H9 (cell line): ENCODE measurements around the gene C19orf85. TPM values are rescaled to one million over a fixed set of nuclear protein-coding genes. Genes with fewer than 3 reads are reported as not detected.

Experiments
- DNase-seq: peaks from one replicate; pipeline ENCODE4 v3.0.0-alpha.2; 2017
- H2AFZ ChIP-seq: one replicate; pipeline ENCODE4 v1.6.1; 2013; ENCODE audit warnings: mild to moderate bottlenecking, low read length, control low read depth, moderate library complexity
- H2AK5ac ChIP-seq: 2 replicates; pipeline ENCODE4 v1.6.1; 2013; ENCODE audit warnings: low read length, control low read depth, mixed read lengths; ENCODE audit not compliant: insufficient read length
- H2BK120ac ChIP-seq: one replicate; pipeline ENCODE4 v1.6.1; 2013; ENCODE audit warnings: low read depth, mild to moderate bottlenecking, low read length, control low read depth, inconsistent platforms; ENCODE audit not compliant: poor library complexity, severe bottlenecking
- H2BK12ac ChIP-seq: 2 replicates; pipeline ENCODE4 v1.6.1; 2013; ENCODE audit warnings: low read length, control low read depth, mixed read lengths, low read depth; ENCODE audit not compliant: insufficient read length
- H2BK15ac ChIP-seq: 2 replicates; pipeline ENCODE4 v1.6.1; 2013; ENCODE audit warnings: low read depth, low read length, control low read depth
- H2BK20ac ChIP-seq: one replicate; pipeline ENCODE4 v1.6.1; 2013; ENCODE audit warnings: low read depth, mild to moderate bottlenecking, low read length, control low read depth, inconsistent platforms; ENCODE audit not compliant: poor library complexity, severe bottlenecking
- H2BK5ac ChIP-seq: 2 replicates; pipeline ENCODE4 v1.6.1; 2013; ENCODE audit warnings: low read length, control low read depth, mixed read lengths; ENCODE audit not compliant: insufficient read length
- H3K14ac ChIP-seq: 2 replicates; pipeline ENCODE4 v1.6.1; 2013; ENCODE audit warnings: low read length, control low read depth; ENCODE audit not compliant: insufficient read depth
- H3K18ac ChIP-seq: 2 replicates; pipeline ENCODE4 v1.6.1; 2013; ENCODE audit warnings: low read depth, mild to moderate bottlenecking, mixed read lengths, low read length, control low read depth; ENCODE audit not compliant: insufficient read length
- H3K23ac ChIP-seq: 2 replicates; pipeline ENCODE4 v1.6.1; 2013; ENCODE audit warnings: low read length, control low read depth, mixed read lengths, low read depth; ENCODE audit not compliant: insufficient read length
- H3K23me2 ChIP-seq: 2 replicates; pipeline ENCODE4 v1.6.1; 2013; ENCODE audit warnings: low read depth, mild to moderate bottlenecking, mixed read lengths, low read length, control low read depth; ENCODE audit not compliant: insufficient read length, poor library complexity, severe bottlenecking
- H3K27ac ChIP-seq: 2 replicates; pipeline ENCODE4 v1.5.1; 2013; ENCODE audit warnings: low read length, control low read depth, mixed read lengths, low read depth; ENCODE audit not compliant: insufficient read length
- H3K27me3 ChIP-seq: 2 replicates; pipeline ENCODE4 v1.6.1; 2013; ENCODE audit warnings: low read length, control low read depth, inconsistent platforms; ENCODE audit not compliant: insufficient read depth
- H3K4ac ChIP-seq: 2 replicates; pipeline ENCODE4 v1.6.1; 2013; ENCODE audit warnings: low read depth, mild to moderate bottlenecking, control low read depth, inconsistent platforms, low read length, moderate library complexity
- H3K4me1 ChIP-seq: 2 replicates; pipeline ENCODE4 v1.6.1; 2013; ENCODE audit warnings: low read length, control low read depth, inconsistent platforms; ENCODE audit not compliant: insufficient read depth
- H3K4me2 ChIP-seq: 2 replicates; pipeline ENCODE4 v1.6.1; 2013; ENCODE audit warnings: low read length, control low read depth, mixed read lengths; ENCODE audit not compliant: insufficient read length, insufficient read depth
- H3K56ac ChIP-seq: 2 replicates; pipeline ENCODE4 v1.6.1; 2013; ENCODE audit warnings: low read depth, mild to moderate bottlenecking, mixed read lengths, low read length, control low read depth; ENCODE audit not compliant: insufficient read length
- H3K79me1 ChIP-seq: 2 replicates; pipeline ENCODE4 v1.6.1; 2013; ENCODE audit warnings: low read depth, mild to moderate bottlenecking, moderate library complexity, low read length, control low read depth, inconsistent platforms; ENCODE audit not compliant: insufficient read depth, poor library complexity, severe bottlenecking
- H3K79me2 ChIP-seq: 2 replicates; pipeline ENCODE4 v1.6.1; 2013; ENCODE audit warnings: low read length, control low read depth, inconsistent platforms; ENCODE audit not compliant: insufficient read depth
- H3K9ac ChIP-seq: 2 replicates; pipeline ENCODE4 v1.6.1; 2013; ENCODE audit warnings: low read length, control low read depth, mixed read lengths; ENCODE audit not compliant: insufficient read length; ENCODE audit errors: extremely low read depth
- H3K9me3 ChIP-seq: one replicate; pipeline ENCODE4 v1.6.1; 2013; ENCODE audit warnings: low read depth, low read length, inconsistent platforms; ENCODE audit not compliant: control insufficient read depth
- H3T11ph ChIP-seq: one replicate; pipeline ENCODE4 v1.6.1; 2013; ENCODE audit warnings: mild to moderate bottlenecking, low read length, control low read depth, inconsistent platforms
- H4K20me1 ChIP-seq: one replicate; pipeline ENCODE4 v1.6.1; 2013; ENCODE audit not compliant: control insufficient read depth, insufficient read length, insufficient read depth
- H4K5ac ChIP-seq: 2 replicates; pipeline ENCODE4 v1.6.1; 2013; ENCODE audit warnings: low read depth, mild to moderate bottlenecking, mixed read lengths, low read length, control low read depth; ENCODE audit not compliant: insufficient read length
- H4K8ac ChIP-seq: replicated peaks from 2 replicates; pipeline ENCODE4 v1.6.1; 2013; ENCODE audit warnings: low read length, control low read depth, mixed read lengths, low read depth; ENCODE audit not compliant: insufficient read length
- H4K91ac ChIP-seq: 2 replicates; pipeline ENCODE4 v1.6.1; 2013; ENCODE audit warnings: low read depth, mild to moderate bottlenecking, moderate library complexity, mixed read lengths, low read length, control low read depth; ENCODE audit not compliant: insufficient read length
- H3K27ac Mint-ChIP-seq, 3 experiments: 2 replicates in 2 of 3; 3 replicates in 1 of 3; pipeline ENCODE4 v1.8.0; 2020 to 2021; ENCODE audit warnings: mixed read lengths in 3 of 3, mild to moderate bottlenecking in 1 of 3, moderate library complexity in 1 of 3
- H3K27me3 Mint-ChIP-seq: 2 replicates; pipeline ENCODE4 v1.8.0; 2021; ENCODE audit warnings: low read depth, mild to moderate bottlenecking, moderate library complexity, mixed read lengths
- H3K36me3 Mint-ChIP-seq, 3 experiments: 2 replicates in 2 of 3; 3 replicates in 1 of 3; pipeline ENCODE4 v1.8.0; 2020 to 2021; ENCODE audit warnings: low read depth in 3 of 3, mixed read lengths in 3 of 3; ENCODE audit not compliant: insufficient read depth in 1 of 3
- H3K4me1 Mint-ChIP-seq, 2 experiments: 2 replicates each; pipeline ENCODE4 v1.8.0; 2020; ENCODE audit warnings: mixed read lengths in 2 of 2
- H3K4me3 Mint-ChIP-seq, 2 experiments: 2 replicates in 1 of 2; 3 replicates in 1 of 2; pipeline ENCODE4 v1.8.0; 2020 to 2021; ENCODE audit warnings: mild to moderate bottlenecking in 2 of 2, mixed read lengths in 2 of 2, moderate library complexity in 1 of 2
- H3K9me3 Mint-ChIP-seq, 2 experiments: 2 replicates in 1 of 2; 3 replicates in 1 of 2; pipeline ENCODE4 v1.8.0; 2020; ENCODE audit warnings: mild to moderate bottlenecking in 2 of 2, mixed read lengths in 2 of 2, moderate library complexity in 1 of 2
- CTCF ChIP-seq: fragments of 200-600 bp; sonication (generic); conservative IDR thresholded peaks from 3 replicates; pipeline ENCODE4 v1.8.0; 2021; ENCODE audit warnings: antibody characterized with exemption, mild to moderate bottlenecking
- WGBS: extraction: QIAGEN DNeasy Blood & Tissue Kit; methylation state at CpG from one replicate; pipeline ENCODE4 v1.1.7; 2013; ENCODE audit warnings: missing lambda C conversion rate, low lambda C conversion rate, mixed read lengths; ENCODE audit not compliant: insufficient read length; ENCODE audit errors: extremely low coverage; 5-methylcytosine and 5-hydroxymethylcytosine counted together
- total RNA-seq: library from RNA; stranded (reverse); gene quantifications from 2 replicates; pipeline ENCODE4 v1.2.1, GENCODE V29; 2021

The C19orf85 gene
- total RNA-seq, 1 experiment from 2014 or later: 1.2 TPM

GRCh38 chr19:55481148-55481793 is 16.7 kb upstream of the C19orf85 start:
- no peak overlapping the region for H2BK15ac ChIP-seq
- H4K20me1 ChIP-seq: no peaks in the 10 kb centered on the region
- H3K18ac ChIP-seq: no peak overlapping the region
- H3K4me1 ChIP-seq: no peaks in the 10 kb centered on the region
- no peak overlapping the region for H3K23ac ChIP-seq
- H2BK20ac ChIP-seq: no peak overlapping the region
- Mint-ChIP-seq H3K4me1 (peaks cover 16 to 39% of the 10 kb centered on the region in 2 experiments), H3K36me3 (peaks cover 2 to 19% (median 8%) of the 10 kb centered on the region in 3 experiments; a peak in 5 of 7 replicates), H3K9me3 (no peaks in the 10 kb centered on the region), H3K27me3 (no peaks in the 10 kb centered on the region), H3K4me3 (no peak overlapping the region; a peak in 1 of 5 replicates), H3K27ac (no peak overlapping the region)
- no peaks in the 10 kb centered on the region for H3K9me3 ChIP-seq
- DNase-seq: peak; percentile 64
- no peak for TF ChIP-seq CTCF
- no peak overlapping the region for H2BK5ac ChIP-seq
- H3K79me2 ChIP-seq: no peaks in the 10 kb centered on the region
- no peak overlapping the region for H2BK120ac ChIP-seq
- H3K23me2 ChIP-seq: peaks cover 3% of the 10 kb centered on the region
- H3K79me1 ChIP-seq: no peaks in the 10 kb centered on the region
- no peak overlapping the region for H2AFZ ChIP-seq
- H3K9ac ChIP-seq: no peak overlapping the region
- H3T11ph ChIP-seq: no peak overlapping the region
- no peak overlapping the region for H4K5ac ChIP-seq
- no peak overlapping the region for H2AK5ac ChIP-seq
- WGBS: no CpG with 5 or more reads among the region's 52 CpGs
- H3K56ac ChIP-seq: no peak overlapping the region
- H3K4ac ChIP-seq: no peak overlapping the region
- H3K27me3 ChIP-seq: no peaks in the 10 kb centered on the region
- H3K14ac ChIP-seq: no peak overlapping the region; the same call in 1 of the 2 replicates
- no peak overlapping the region for H3K4me2 ChIP-seq
- H4K8ac ChIP-seq: no peak overlapping the region
- no peak overlapping the region for H2BK12ac ChIP-seq
- H3K27ac ChIP-seq: no peak overlapping the region
- H4K91ac ChIP-seq: no peak overlapping the region
